HUES6 (cell line): ENCODE results near the gene ROR2.

Experiments
- H3K27ac ChIP-seq: 2 replicates; pipeline ENCODE4 v1.7.0; 2013; ENCODE audit warnings: low read depth, mild to moderate bottlenecking, low read length, inconsistent platforms
- H3K27me3 ChIP-seq: 2 replicates; pipeline ENCODE4 v1.6.1; 2013; ENCODE audit warnings: low read length; ENCODE audit not compliant: control insufficient read depth, insufficient read depth
- H3K36me3 ChIP-seq: 2 replicates; pipeline ENCODE4 v1.6.1; 2013; ENCODE audit warnings: low read length; ENCODE audit not compliant: control insufficient read depth, insufficient read depth
- H3K4me1 ChIP-seq: 2 replicates; pipeline ENCODE4 v1.6.1; 2013; ENCODE audit warnings: low read length; ENCODE audit not compliant: control insufficient read depth, insufficient read depth
- H3K4me3 ChIP-seq: 2 replicates; pipeline ENCODE4 v1.5.1; 2013; ENCODE audit warnings: low read depth, low read length
- H3K9ac ChIP-seq: one replicate; pipeline ENCODE4 v1.6.1; 2013; ENCODE audit warnings: mild to moderate bottlenecking, low read length
- H3K9me3 ChIP-seq: 2 replicates; pipeline ENCODE4 v1.6.1; 2013; ENCODE audit warnings: low read depth, low read length; ENCODE audit not compliant: control insufficient read depth, insufficient read depth

The ROR2 gene

GRCh38 chr9:91755761-91756509, 194.1 kb downstream of the ROR2 start:
- no peaks in the 10 kb centered on the region for H3K4me1 ChIP-seq
- no peak overlapping the region for H3K4me3 ChIP-seq
- H3K36me3 ChIP-seq = peaks cover 6% of the 10 kb centered on the region; the same call in 1 of the 2 replicates
- no peak overlapping the region for H3K27ac ChIP-seq
- no peaks in the 10 kb centered on the region for H3K9me3 ChIP-seq
- no peak overlapping the region for H3K9ac ChIP-seq
- no peaks in the 10 kb centered on the region for H3K27me3 ChIP-seq

- Histone ChIP-seq H3K9me3 (no peaks in the 10 kb centered on the region), H3K9ac (no peak overlapping the region), H3K4me3 (no peak overlapping the region), H3K27ac (no peak overlapping the region), H3K27me3 (no peaks in the 10 kb centered on the region), H3K4me1 (no peaks in the 10 kb centered on the region), H3K36me3 (peaks cover 6% of the 10 kb centered on the region; the same call in 1 of the 2 replicates)
These were observed 196.3 kb downstream of the ROR2 start for GRCh38 chr9:91753711-91754110.

GRCh38 chr9:91751922-91752321, 198.1 kb downstream of the ROR2 start:
- H3K9ac ChIP-seq = no peak overlapping the region
- H3K4me1 ChIP-seq = no peaks in the 10 kb centered on the region
- no peaks in the 10 kb centered on the region for H3K27me3 ChIP-seq
- H3K36me3 ChIP-seq = peaks cover 6% of the 10 kb centered on the region; the same call in 1 of the 2 replicates
- no peaks in the 10 kb centered on the region for H3K9me3 ChIP-seq
- H3K27ac ChIP-seq = no peak overlapping the region
- H3K4me3 ChIP-seq = no peak overlapping the region

DNA sequence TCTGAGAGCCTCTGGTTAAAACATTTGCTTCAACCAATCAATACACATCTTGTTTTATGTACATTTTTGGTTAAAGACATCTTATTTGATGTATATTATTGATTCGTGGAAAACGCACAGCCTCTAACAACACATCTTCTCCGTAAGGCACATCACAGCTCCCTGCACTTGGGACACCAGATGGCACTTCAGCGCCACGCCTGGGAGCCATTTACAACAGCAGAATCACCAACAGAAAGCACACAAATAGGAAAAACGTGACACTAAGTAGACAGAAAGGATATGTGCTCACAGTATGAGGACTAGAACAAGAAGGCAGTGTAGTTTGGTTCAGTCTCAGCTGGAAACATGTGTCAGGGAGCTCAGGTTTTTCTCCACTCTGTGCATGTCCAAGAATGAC, 199.7 kb downstream of the ROR2 start:
- Histone ChIP-seq H3K9me3 (no peaks in the 10 kb centered on the region), H3K27ac (no peak overlapping the region)

GRCh38 chr9:91746904-91747303, 203.1 kb downstream of the ROR2 start:
- Histone ChIP-seq H3K4me1 (no peaks in the 10 kb centered on the region), H3K27ac (no peak overlapping the region), H3K4me3 (no peak overlapping the region), H3K36me3 (no peaks in the 10 kb centered on the region), H3K9ac (no peak overlapping the region), H3K27me3 (no peaks in the 10 kb centered on the region), H3K9me3 (no peaks in the 10 kb centered on the region)

More for the DNA sequence above, 199.7 kb downstream of the ROR2 start:
- H3K9ac ChIP-seq = no peak overlapping the region
- peaks cover 3% of the 10 kb centered on the region; the same call in 1 of the 2 replicates for H3K36me3 ChIP-seq
- no peak overlapping the region for H3K4me3 ChIP-seq
- H3K27me3 ChIP-seq = no peaks in the 10 kb centered on the region
- H3K4me1 ChIP-seq = no peaks in the 10 kb centered on the region

- no peaks in the 10 kb centered on the region for H3K36me3 ChIP-seq
- H3K27ac ChIP-seq = no peak overlapping the region
- H3K9ac ChIP-seq = no peak overlapping the region
- H3K4me3 ChIP-seq = no peak overlapping the region
- no peaks in the 10 kb centered on the region for H3K4me1 ChIP-seq
- H3K9me3 ChIP-seq = no peaks in the 10 kb centered on the region
- H3K27me3 ChIP-seq = no peaks in the 10 kb centered on the region
These were observed 203.7 kb downstream of the ROR2 start for GRCh38 chr9:91746357-91746756.

DNA sequence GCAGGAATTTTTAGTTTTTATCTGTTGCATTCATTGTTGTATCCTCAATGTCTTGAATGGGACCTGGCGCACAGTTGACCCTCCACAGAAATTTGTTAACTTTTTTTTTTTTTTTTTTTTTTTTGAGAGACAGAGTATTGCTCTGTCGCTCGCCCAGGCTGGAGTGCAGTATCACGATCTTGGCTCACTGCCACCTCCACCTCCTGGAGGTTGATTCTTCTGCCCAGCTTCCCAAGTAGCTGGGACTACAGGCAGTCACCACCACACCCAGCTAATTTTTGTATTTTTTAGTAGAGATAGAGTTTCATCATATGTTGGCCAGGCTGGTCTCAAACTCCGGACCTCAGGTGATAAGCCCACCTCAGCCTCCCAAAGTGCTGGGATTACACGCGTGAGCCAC, 205.9 kb downstream of the ROR2 start:
- Histone ChIP-seq H3K9ac (no peak overlapping the region), H3K27ac (no peak overlapping the region), H3K36me3 (no peaks in the 10 kb centered on the region), H3K27me3 (no peaks in the 10 kb centered on the region), H3K4me1 (no peaks in the 10 kb centered on the region), H3K4me3 (no peak overlapping the region), H3K9me3 (no peaks in the 10 kb centered on the region)

- Histone ChIP-seq H3K27ac (no peak overlapping the region), H3K27me3 (no peaks in the 10 kb centered on the region), H3K36me3 (peaks cover 8% of the 10 kb centered on the region; the same call in 1 of the 2 replicates), H3K4me1 (no peaks in the 10 kb centered on the region), H3K9me3 (no peaks in the 10 kb centered on the region), H3K4me3 (no peak overlapping the region), H3K9ac (no peak overlapping the region)
These were observed 208.5 kb downstream of the ROR2 start for GRCh38 chr9:91741522-91741921.

DNA sequence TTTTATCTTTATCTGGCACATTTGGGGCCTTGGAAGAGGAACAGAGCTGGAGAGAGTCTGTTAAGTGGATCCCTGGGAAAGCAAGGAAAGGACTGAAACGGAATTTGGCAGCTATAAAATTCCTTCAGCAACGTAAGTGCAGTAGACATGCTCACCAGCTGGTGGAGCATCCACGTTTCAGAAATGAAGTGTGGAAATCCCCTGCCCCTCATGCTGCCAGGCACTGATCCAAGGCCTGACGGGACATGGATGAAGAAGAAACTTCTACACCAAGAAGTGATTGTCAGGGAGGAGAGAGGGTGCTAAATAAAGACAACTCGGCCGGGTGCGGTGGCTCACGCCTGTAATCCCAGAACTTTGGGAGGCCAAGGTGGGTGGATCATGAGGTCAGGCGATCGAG, 209.3 kb downstream of the ROR2 start:
- H3K27me3 ChIP-seq = no peaks in the 10 kb centered on the region
- H3K4me3 ChIP-seq = no peak overlapping the region

DNA sequence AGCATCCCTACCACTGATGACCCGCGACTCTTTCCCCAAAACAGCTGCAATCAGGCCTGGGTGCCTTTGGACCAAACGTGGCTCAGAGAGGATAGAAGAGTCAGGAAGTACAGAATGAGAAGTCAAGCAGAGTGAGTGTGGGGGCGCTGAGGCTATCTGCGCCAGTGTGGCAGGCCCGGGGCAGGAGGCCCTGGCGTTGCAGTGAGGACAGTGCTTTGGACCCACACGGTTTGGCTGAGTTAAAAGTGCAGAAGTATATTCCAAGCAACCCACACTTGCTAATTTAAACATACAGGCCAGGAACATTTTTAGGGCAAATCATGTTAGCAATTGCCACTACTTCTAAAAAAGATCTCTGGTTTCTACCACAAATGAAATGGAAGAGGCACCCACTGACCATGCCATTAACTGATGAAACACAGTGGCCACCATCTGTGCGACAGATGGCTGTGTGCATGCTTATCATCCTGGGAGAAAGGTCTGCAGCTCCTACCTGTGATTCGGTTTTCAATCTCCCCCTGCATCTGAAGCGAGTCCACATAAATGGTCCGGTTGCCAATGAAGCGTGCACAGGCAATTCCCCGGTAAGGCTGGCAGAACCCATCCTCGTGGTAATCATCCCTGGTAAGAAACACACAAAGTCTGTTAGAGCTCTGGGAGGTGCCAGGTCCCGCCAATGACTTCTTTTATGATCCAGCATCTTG, 213.0 kb downstream of the ROR2 start:
- no peak overlapping the region for H3K27ac ChIP-seq
- no peak overlapping the region for H3K4me3 ChIP-seq
- no peaks in the 10 kb centered on the region for H3K9me3 ChIP-seq
- no peak overlapping the region for H3K9ac ChIP-seq
- H3K27me3 ChIP-seq = no peaks in the 10 kb centered on the region
- 0 out of 2 replicates have a peak, but pooled peaks cover 3% of the 10 kb centered on the region for H3K4me1 ChIP-seq
- peaks cover 13% of the 10 kb centered on the region; the same call in 1 of the 2 replicates for H3K36me3 ChIP-seq

More for the DNA sequence above, 209.3 kb downstream of the ROR2 start:
- Histone ChIP-seq H3K9me3 (no peaks in the 10 kb centered on the region), H3K27ac (no peak overlapping the region), H3K4me1 (no peaks in the 10 kb centered on the region), H3K36me3 (peaks cover 13% of the 10 kb centered on the region; the same call in 1 of the 2 replicates), H3K9ac (no peak overlapping the region)

GRCh38 chr9:91736311-91736710, 213.7 kb downstream of the ROR2 start:
- 0 out of 2 replicates have a peak, but pooled peaks cover 3% of the 10 kb centered on the region for H3K4me1 ChIP-seq
- no peak overlapping the region for H3K4me3 ChIP-seq
- H3K27me3 ChIP-seq = no peaks in the 10 kb centered on the region
- H3K9ac ChIP-seq = no peak overlapping the region
- H3K36me3 ChIP-seq = peaks cover 13% of the 10 kb centered on the region; the same call in 1 of the 2 replicates
- no peaks in the 10 kb centered on the region for H3K9me3 ChIP-seq
- no peak overlapping the region for H3K27ac ChIP-seq
